Gastroesophageal sphincter (tissue), 4 donors: ENCODE measurements around the gene PBX3. TPM values are rescaled to one million over a fixed set of nuclear protein-coding genes. Genes with fewer than 3 reads are reported as not detected.

ENCODE experiments used
- ATAC-seq: fragments of 150-250 bp; one replicate; pipeline ENCODE4 v1.9.1; 2016; ENCODE audit warnings: mild to moderate bottlenecking, moderate library complexity
- H3K27ac ChIP-seq, 4 donors: fragments of 200-600 bp; sonication (generic) in 3 of 4; 1 replicate in 3 of 4; 2 replicates in 1 of 4; pipeline ENCODE4 v1.5.1; 2016 to 2019
- H3K27me3 ChIP-seq: fragments of 200-600 bp; sonication (generic); one replicate; pipeline ENCODE4 v1.5.1; 2019
- H3K36me3 ChIP-seq, 2 donors: fragments of 200-600 bp; sonication (generic); one replicate each; pipeline ENCODE4 v1.5.1; 2019; ENCODE audit warnings: control low read depth in 1 of 2
- H3K4me1 ChIP-seq, 3 donors: fragments of 200-600 bp; sonication (generic); 1 replicate in 2 of 3; 2 replicates in 1 of 3; pipeline ENCODE4 v1.5.1; 2016 to 2019; ENCODE audit warnings: control low read depth in 2 of 3
- H3K4me3 ChIP-seq, 2 donors: fragments of 200-600 bp; sonication (generic); one replicate each; pipeline ENCODE4 v1.5.1; 2019; ENCODE audit warnings: mild to moderate bottlenecking in 1 of 2, moderate library complexity in 1 of 2
- H3K9me3 ChIP-seq, 3 donors: fragments of 200-600 bp; sonication (generic); one replicate each; pipeline ENCODE4 v1.5.1; 2017 to 2019; ENCODE audit warnings: control low read depth in 2 of 3
- EP300 ChIP-seq: sonication (generic); formaldehyde crosslinking; IDR thresholded peaks from one replicate; pipeline ENCODE4 v1.6.1; 2017; ENCODE audit warnings: antibody characterized with exemption, mild to moderate bottlenecking
- POLR2A ChIP-seq, 2 donors: fragments of 450-650 bp; IDR thresholded peaks; one replicate each; pipeline ENCODE4 v1.6.1; 2017; ENCODE audit warnings: antibody characterized with exemption in 2 of 2, mild to moderate bottlenecking in 2 of 2, moderate library complexity in 1 of 2
- POLR2AphosphoS5 ChIP-seq: sonication (generic); formaldehyde crosslinking; IDR thresholded peaks from one replicate; pipeline ENCODE4 v1.6.1; 2017; ENCODE audit warnings: antibody characterized with exemption
- WGBS, 2 donors: methylation state at CpG; one replicate each; pipeline ENCODE4 v1.1.5; 2018; ENCODE audit warnings: low coverage in 1 of 2; 5-methylcytosine and 5-hydroxymethylcytosine counted together
- total RNA-seq, 4 donors: library from RNA; depleted of rRNA; stranded (reverse); fragments of >200 nt; gene quantifications; one replicate each; pipeline ENCODE4 v1.1.0, GENCODE V29; 2016
- TF ChIP-seq, protein P1 (sequence below), 4 experiments: fragments of 200-600 bp in 2 of 4; fragments of 450-650 bp in 2 of 4; sonication (generic) in 1 of 4; IDR thresholded peaks; one replicate each; pipeline ENCODE4 v1.5.1; 2017 to 2019; ENCODE audit warnings: antibody characterized with exemption in 4 of 4, mild to moderate bottlenecking in 2 of 4, moderate library complexity in 2 of 4

The PBX3 gene
- total RNA-seq, 4 donors from 2014 or later, result 59.9 to 81.4 (median 71.8) TPM

DNA sequence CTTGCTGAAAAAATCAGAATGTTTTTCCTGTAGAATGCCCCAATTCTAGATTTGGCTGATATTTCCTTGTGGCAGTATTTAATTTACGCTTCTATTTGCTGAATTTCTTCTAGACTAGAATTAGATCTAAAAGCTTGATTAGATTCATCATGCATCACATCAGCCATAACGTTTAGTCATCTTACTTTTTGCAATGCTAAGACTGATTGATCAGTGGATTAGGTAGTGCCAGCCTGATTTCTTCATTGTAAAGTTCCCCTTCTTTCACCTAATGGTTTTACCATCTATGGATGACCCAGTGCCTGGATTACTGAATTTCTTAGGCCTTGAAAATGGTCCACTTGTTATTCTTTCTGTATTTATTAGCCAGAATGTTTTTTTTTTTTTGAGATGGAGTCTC lies 83.9 kb downstream of the PBX3 start:
- no peaks in the 10 kb centered on the region for H3K27me3 ChIP-seq
- 88 to 92% methylated on average over 2 of the region's 2 CpGs for WGBS, 2 donors
- H3K27ac ChIP-seq, result no peak overlapping the region
- H3K36me3 ChIP-seq, result no peaks in the 10 kb centered on the region
- H3K4me1 ChIP-seq, result peaks cover 0 to 12% (median 0%) of the 10 kb centered on the region in 3 donors
- no peak for ATAC-seq
- TF ChIP-seq POLR2AphosphoS5 (no peak), POLR2A (IDR thresholded peaks at IDR 0.05) (no peak), EP300 (no peak)
- TF ChIP-seq, protein P1, sequence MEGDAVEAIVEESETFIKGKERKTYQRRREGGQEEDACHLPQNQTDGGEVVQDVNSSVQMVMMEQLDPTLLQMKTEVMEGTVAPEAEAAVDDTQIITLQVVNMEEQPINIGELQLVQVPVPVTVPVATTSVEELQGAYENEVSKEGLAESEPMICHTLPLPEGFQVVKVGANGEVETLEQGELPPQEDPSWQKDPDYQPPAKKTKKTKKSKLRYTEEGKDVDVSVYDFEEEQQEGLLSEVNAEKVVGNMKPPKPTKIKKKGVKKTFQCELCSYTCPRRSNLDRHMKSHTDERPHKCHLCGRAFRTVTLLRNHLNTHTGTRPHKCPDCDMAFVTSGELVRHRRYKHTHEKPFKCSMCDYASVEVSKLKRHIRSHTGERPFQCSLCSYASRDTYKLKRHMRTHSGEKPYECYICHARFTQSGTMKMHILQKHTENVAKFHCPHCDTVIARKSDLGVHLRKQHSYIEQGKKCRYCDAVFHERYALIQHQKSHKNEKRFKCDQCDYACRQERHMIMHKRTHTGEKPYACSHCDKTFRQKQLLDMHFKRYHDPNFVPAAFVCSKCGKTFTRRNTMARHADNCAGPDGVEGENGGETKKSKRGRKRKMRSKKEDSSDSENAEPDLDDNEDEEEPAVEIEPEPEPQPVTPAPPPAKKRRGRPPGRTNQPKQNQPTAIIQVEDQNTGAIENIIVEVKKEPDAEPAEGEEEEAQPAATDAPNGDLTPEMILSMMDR (IDR thresholded peaks at IDR 0.05), result no peak
- no peak overlapping the region for H3K4me3 ChIP-seq
- no peaks in the 10 kb centered on the region for H3K9me3 ChIP-seq

DNA sequence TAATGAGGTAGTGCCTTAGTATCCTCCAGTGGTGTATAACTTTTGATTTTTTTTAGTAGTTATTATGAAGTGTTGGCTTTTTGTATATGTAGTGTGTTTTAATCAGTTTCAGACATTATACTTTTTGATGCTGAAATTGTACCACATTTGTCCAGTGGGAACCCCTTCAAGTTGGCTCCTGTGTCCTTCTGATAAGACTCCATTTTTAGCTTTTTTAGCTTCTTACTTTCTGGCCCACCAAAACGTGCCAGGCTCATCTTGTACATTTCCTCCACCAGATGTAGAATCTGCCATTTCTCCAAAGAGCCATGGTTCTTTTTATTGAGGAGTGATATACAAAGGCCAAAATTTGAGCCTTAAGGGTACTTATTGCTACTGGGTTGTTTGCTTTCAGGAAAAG lies 84.4 kb downstream of the PBX3 start:
- no peaks in the 10 kb centered on the region for H3K9me3 ChIP-seq
- no peak overlapping the region for H3K27ac ChIP-seq
- H3K4me3 ChIP-seq, result no peak overlapping the region
- WGBS, 2 donors, result 60% methylated on average over 1 of the region's 1 CpG; no CpG with 5 or more reads in 1 of the 2 donors
- no peaks in the 10 kb centered on the region for H3K27me3 ChIP-seq
- H3K4me1 ChIP-seq, result peaks cover 0 to 9% (median 0%) of the 10 kb centered on the region in 3 donors
- ATAC-seq, result no peak
- no peaks in the 10 kb centered on the region for H3K36me3 ChIP-seq
- TF ChIP-seq EP300 (no peak), POLR2AphosphoS5 (no peak), POLR2A (IDR thresholded peaks at IDR 0.05) (no peak)
- TF ChIP-seq, protein P1 (IDR thresholded peaks at IDR 0.05), result no peak

DNA sequence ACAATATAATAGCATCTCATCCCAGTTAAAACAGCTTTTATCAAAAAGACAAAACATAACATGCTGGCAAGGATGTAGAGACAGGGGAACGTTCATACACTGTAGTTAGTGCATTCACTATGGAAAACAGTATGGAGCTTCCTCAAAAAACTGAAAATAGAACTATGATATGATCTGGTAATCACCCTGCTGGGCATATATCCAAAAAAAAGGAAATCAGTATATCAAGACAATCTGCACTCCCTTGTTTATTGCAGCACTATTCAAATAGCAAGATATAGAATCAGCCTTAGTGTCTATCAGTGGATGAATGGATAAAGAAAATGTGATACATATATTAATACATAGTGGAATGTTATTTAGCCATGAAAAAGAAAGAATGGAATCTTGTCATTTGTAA lies 88.5 kb downstream of the PBX3 start:
- no peak for TF ChIP-seq POLR2A (IDR thresholded peaks at IDR 0.05)
- TF ChIP-seq EP300, result no peak
- TF ChIP-seq POLR2AphosphoS5, result no peak
- TF ChIP-seq, protein P1 (IDR thresholded peaks at IDR 0.05), result no peak
- Histone ChIP-seq H3K9me3 (no peaks in the 10 kb centered on the region), H3K4me3 (no peak overlapping the region), H3K27ac (no peak overlapping the region), H3K4me1 (peaks cover 0 to 16% (median 0%) of the 10 kb centered on the region in 3 donors), H3K27me3 (no peaks in the 10 kb centered on the region), H3K36me3 (no peaks in the 10 kb centered on the region)
- no peak for ATAC-seq
- whole genome bisulfite sequencing, 2 donors, result 54 to 78% methylated on average over 1 of the region's 1 CpG

DNA sequence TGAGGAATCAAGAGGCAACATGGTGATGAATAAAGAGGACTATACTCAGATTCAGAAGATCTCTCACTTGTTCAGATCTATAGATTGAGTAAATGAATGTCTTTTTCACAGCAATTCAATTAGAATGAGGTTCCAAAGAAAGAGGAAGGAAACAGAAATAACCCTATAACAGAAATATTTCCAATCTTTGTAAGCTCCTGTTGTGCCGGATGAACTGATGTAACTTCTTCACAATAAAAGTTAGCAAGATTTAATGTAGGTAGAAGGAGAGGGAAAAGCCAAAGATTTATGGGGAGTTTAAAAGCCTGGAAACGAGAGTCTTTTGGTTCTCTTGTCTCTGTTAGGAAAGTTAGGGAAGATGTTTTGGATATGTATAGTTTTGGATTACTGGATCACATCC lies 92.1 kb downstream of the PBX3 start:
- Histone ChIP-seq H3K4me1 (peaks cover 0 to 31% (median 0%) of the 10 kb centered on the region in 3 donors), H3K27me3 (no peaks in the 10 kb centered on the region), H3K27ac (no peak overlapping the region), H3K36me3 (no peaks in the 10 kb centered on the region), H3K4me3 (no peak overlapping the region), H3K9me3 (no peaks in the 10 kb centered on the region)
- TF ChIP-seq POLR2A (IDR thresholded peaks at IDR 0.05) (no peak), POLR2AphosphoS5 (no peak), EP300 (no peak)
- TF ChIP-seq, protein P1 (IDR thresholded peaks at IDR 0.05), result no peak
- WGBS, 2 donors, result 57 to 59% methylated on average over 2 of the region's 2 CpGs
- ATAC-seq, result no peak

DNA sequence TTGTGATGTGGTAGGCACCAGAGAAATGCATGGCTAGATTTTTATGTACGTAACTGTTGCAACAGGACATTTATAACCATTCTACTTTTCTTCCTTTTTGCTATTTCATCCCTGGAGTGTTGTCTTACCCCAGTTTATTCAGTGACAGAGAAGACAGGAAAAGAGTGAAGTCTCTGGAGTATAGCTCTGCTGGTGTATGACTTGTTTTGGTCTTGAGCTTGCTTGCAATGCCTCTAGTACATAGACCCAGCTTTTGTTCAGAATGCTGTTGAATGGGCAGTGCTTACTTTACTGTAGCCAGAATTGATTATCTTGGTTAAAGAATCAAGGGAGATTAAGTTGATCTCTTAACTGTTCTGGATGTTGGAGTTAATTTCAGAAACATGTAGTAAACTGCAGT lies 94.3 kb downstream of the PBX3 start:
- no peak for ATAC-seq

More for the DNA sequence above, 94.3 kb downstream of the PBX3 start:
- H3K27me3 ChIP-seq, result no peaks in the 10 kb centered on the region
- peak overlapping the region in 1 of 4 donors; percentile 13 for H3K27ac ChIP-seq
- H3K4me3 ChIP-seq, result no peak overlapping the region
- 81% methylated on average over 1 of the region's 1 CpG; no CpG with 5 or more reads in 1 of the 2 donors for WGBS, 2 donors
- no peaks in the 10 kb centered on the region for H3K36me3 ChIP-seq
- TF ChIP-seq POLR2AphosphoS5, result no peak
- TF ChIP-seq EP300, result no peak
- TF ChIP-seq POLR2A (IDR thresholded peaks at IDR 0.05), result no peak
- TF ChIP-seq, protein P1 (IDR thresholded peaks at IDR 0.05), result no peak
- no peaks in the 10 kb centered on the region for H3K9me3 ChIP-seq
- H3K4me1 ChIP-seq, result peaks cover 0 to 38% (median 3%) of the 10 kb centered on the region in 3 donors
